ENCODE data around the gene EPHA8. TPM values are rescaled to one million over a fixed set of nuclear protein-coding genes. Genes with fewer than 3 reads are reported as not detected.

EPHA8 gene
- total RNA-seq, 1 donor from 2014 or later = not detected

DNA sequence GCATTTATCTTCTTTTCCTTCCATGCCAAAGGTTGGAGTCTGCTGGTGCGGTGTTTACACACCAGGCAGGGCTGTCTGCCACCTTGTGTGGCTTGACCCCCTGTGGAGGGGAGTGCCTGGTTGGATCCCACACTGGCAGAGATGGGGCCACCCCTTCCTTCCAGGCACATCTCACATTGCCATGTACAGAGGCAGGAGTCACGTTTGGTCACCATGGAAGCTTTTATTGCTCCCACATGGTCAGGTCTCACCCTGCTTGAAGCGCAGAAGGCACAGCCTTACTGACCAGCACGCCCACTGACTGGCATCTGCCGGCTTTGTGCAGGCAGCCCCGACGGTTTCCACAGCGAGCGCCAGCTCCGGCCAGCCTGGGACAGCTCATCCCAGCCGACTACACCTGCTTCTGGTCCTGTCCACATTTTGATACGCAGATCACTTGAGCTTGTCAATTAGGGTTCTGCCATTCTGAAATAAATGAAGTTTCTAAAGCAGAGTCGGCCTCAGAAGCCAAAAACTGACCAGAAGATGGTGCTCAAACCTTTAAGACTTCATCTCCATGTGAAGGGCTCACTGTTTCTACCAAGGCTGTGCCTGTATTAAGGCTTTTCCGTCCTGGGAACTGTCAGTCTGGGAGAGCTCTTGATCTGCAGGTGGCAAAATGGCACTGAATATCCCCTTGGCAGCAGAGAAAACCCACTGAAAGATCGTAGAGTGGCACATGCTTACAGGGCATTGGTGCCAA, 35.6 kb upstream of the EPHA8 start:
- Mint-ChIP-seq H3K27me3 (ENCODE audit: insufficient read depth) (no peaks in the 10 kb centered on the region), H3K27ac (no peak overlapping the region)
- intact Hi-C loops (cut with micrococcal nuclease) = no loop called here

DNA sequence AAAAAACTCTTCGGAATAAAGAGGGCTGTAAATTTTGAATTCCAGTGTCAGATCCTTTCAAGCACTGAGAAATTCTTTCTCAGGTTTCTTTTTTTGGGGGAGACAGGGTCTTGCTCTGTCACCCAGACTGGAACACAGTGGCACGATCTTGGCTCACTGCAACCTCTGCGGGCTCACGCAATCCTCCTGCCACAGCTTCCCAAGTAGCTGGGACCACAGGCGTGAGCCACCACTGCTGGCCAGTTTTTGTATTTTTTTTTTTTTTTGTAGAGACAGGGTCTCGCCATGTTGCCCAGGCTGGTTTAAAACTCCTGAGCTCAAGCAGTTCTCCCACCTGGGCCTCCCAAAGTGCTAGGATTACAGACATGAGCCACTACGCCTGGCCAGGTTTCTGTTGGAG, 34.8 kb upstream of the EPHA8 start:
- no peaks in the 10 kb centered on the region for H3K4me1 Mint-ChIP-seq (ENCODE audit: low read depth)
- H3K9me3 Mint-ChIP-seq = no peaks in the 10 kb centered on the region
- no peak overlapping the region for H3K27ac Mint-ChIP-seq
- no peak for DNase-seq (ENCODE audit: low spot score)
- no peak overlapping the region for H3K4me3 Mint-ChIP-seq
- no peaks in the 10 kb centered on the region for H3K27me3 Mint-ChIP-seq (ENCODE audit: insufficient read depth)
- intact Hi-C loops (cut with micrococcal nuclease) = no loop called here
- peaks cover 19% of the 10 kb centered on the region for H3K36me3 Mint-ChIP-seq (ENCODE audit: low read depth)

More for the DNA sequence above, 35.6 kb upstream of the EPHA8 start:
- no peaks in the 10 kb centered on the region for H3K9me3 Mint-ChIP-seq
- H3K4me1 Mint-ChIP-seq (ENCODE audit: low read depth) = no peaks in the 10 kb centered on the region
- H3K4me3 Mint-ChIP-seq = no peak overlapping the region
- DNase-seq (ENCODE audit: low spot score) = no peak
- H3K36me3 Mint-ChIP-seq (ENCODE audit: low read depth) = peaks cover 19% of the 10 kb centered on the region

DNA sequence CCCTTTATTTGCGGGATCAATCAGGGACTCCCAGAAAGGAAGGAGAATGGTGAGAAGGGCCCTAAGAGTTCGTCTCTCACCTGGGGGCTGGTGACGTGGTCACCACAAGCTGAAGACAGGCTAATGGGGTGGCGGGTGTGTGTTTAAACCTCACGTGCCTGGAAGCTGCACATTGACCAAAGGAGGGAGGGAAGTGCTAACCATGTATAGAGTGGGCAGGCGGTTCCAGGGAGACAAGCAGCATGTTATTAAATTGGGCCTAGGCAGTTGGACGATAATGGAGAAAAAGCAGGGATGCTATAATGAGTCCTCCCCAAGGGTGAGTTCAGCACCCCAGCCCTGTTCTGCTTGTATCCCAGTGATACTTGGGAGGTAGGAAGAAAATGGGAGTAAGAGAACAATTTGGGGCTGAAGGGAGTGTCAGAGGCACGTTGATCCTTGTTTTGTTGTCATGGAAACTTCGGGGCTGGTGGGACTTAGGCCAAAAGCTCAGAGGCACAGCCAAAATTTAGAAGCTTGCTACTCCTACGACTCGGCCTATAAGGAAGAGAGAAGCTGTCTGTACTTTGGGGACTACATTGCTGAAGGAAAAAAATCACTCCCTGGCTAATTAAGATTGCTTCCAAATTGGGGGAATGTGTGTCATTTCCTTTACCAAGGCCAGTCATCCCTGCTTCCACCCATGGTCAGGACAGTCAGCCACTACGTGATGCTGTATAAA, 33.2 kb upstream of the EPHA8 start:
- Mint-ChIP-seq H3K9me3 (no peaks in the 10 kb centered on the region), H3K4me1 (ENCODE audit: low read depth) (no peaks in the 10 kb centered on the region), H3K36me3 (ENCODE audit: low read depth) (peaks cover 8% of the 10 kb centered on the region), H3K27me3 (ENCODE audit: insufficient read depth) (no peaks in the 10 kb centered on the region), H3K27ac (peak overlapping the region; percentile 30), H3K4me3 (no peak overlapping the region)
- intact Hi-C loops (cut with micrococcal nuclease) = no loop called here
- DNase-seq (ENCODE audit: low spot score) = no peak

DNA sequence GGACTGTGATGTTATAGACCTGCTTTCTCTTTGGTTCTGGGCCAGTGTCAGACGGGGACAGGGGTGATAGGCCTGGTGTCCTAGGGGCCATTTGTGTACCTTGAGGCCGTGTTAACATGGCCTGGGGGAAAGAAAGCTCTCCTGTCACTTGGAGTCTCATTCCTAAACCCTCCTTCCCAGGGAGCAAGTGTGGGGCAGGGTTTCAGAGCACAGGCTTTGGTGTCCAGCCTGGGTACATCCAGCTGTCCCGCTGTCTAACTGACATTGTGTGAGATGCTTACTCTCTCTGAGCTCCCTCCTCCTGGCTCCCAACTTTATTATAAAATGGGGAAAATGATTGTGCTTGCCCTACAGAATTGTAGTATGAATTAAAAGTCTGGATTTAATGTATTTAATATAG, 32.6 kb upstream of the EPHA8 start:
- H3K4me1 Mint-ChIP-seq (ENCODE audit: low read depth) = no peaks in the 10 kb centered on the region
- peaks cover 3% of the 10 kb centered on the region for H3K36me3 Mint-ChIP-seq (ENCODE audit: low read depth)
- no peaks in the 10 kb centered on the region for H3K9me3 Mint-ChIP-seq
- H3K4me3 Mint-ChIP-seq = no peak overlapping the region
- intact Hi-C loops (cut with micrococcal nuclease) = no loop called here
- no peak for DNase-seq (ENCODE audit: low spot score)
- no peaks in the 10 kb centered on the region for H3K27me3 Mint-ChIP-seq (ENCODE audit: insufficient read depth)
- no peak overlapping the region for H3K27ac Mint-ChIP-seq

DNA sequence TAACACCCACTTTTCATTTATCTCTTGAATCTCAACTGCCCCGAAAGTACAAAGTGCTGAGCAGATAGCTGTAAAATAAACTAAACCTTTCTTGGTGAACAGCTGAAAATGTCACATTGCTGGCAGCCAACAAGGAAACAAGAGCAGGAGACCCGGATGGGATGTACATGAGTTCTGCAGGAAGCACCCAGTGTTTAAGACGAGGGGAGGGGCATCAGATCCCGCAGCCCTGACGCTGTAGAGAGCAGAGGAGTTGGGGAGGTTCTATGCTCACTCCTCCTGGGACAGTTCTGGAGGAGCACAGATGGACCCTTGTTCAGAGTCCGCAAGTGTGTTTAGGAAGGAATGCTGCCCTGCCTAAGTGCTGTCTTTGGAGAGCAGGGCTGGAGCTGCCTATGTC, 32.0 kb upstream of the EPHA8 start:
- Mint-ChIP-seq H3K9me3 (no peaks in the 10 kb centered on the region), H3K27me3 (ENCODE audit: insufficient read depth) (no peaks in the 10 kb centered on the region), H3K4me3 (no peak overlapping the region), H3K36me3 (ENCODE audit: low read depth) (peaks cover 3% of the 10 kb centered on the region), H3K4me1 (ENCODE audit: low read depth) (no peaks in the 10 kb centered on the region), H3K27ac (no peak overlapping the region)
- intact Hi-C loops (cut with micrococcal nuclease) = no loop called here
- no peak for DNase-seq (ENCODE audit: low spot score)

DNA sequence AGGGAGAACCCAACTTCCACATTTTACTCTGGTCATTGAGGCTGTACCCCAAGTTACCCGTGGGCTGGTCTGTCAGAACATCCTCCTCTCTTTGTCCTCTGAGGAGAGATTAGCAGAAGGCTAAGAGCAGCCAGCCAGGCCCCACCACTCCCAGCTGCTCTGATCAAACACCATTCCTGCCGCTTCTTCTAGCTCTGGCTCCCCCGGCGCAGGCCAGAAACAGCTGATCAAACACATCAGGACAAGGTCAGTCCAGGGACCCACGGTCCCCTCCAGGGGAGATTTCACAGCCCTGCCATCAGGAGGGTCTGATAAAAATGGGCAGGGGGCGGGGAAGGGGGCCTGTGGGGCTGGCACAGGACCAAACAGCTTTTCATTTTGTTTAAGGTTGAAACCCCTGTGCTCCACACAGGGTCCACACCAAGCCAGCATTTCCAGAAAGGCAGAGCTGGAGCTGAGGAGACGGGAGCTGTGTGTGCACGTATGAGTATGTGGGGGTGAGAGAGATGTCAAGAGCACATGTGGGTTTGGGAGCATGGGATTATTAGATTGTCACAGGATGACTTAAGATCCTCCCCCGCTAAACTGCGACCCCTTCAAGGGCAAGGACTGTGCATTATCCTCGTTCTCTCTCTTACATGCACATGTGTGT, 29.9 kb upstream of the EPHA8 start:
- Mint-ChIP-seq H3K27me3 (ENCODE audit: insufficient read depth) (no peaks in the 10 kb centered on the region), H3K36me3 (ENCODE audit: low read depth) (no peaks in the 10 kb centered on the region), H3K9me3 (no peaks in the 10 kb centered on the region), H3K4me1 (ENCODE audit: low read depth) (no peaks in the 10 kb centered on the region), H3K4me3 (no peak overlapping the region), H3K27ac (no peak overlapping the region)
- DNase-seq (ENCODE audit: low spot score) = no peak
- intact Hi-C loops (cut with micrococcal nuclease) = no loop called here

DNA sequence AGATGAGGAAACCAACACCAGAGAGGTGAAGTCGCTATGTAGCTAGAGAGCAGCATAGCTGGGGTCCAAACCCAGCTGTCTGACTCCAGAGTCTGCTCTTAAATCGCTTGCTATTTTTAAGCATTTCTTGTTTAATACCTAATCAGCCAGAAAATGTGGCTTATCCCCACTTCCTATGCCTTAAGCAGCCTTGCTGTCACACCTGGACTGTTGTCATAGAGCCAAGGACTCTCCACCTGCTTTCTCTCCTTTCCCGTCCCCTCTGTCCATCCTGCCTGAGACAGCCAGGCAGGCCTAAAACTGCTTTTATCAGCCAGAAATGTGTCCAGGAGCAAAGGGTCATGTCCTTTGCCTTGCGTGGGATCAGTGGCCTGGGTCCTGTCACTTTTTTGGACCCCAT, 28.3 kb upstream of the EPHA8 start:
- H3K9me3 Mint-ChIP-seq = no peaks in the 10 kb centered on the region
- H3K36me3 Mint-ChIP-seq (ENCODE audit: low read depth) = no peaks in the 10 kb centered on the region
- DNase-seq (ENCODE audit: low spot score) = no peak
- H3K4me1 Mint-ChIP-seq (ENCODE audit: low read depth) = peaks cover 5% of the 10 kb centered on the region
- H3K27me3 Mint-ChIP-seq (ENCODE audit: insufficient read depth) = no peaks in the 10 kb centered on the region
- no peak overlapping the region for H3K4me3 Mint-ChIP-seq
- intact Hi-C loops (cut with micrococcal nuclease) = no loop called here
- H3K27ac Mint-ChIP-seq = no peak overlapping the region

DNA sequence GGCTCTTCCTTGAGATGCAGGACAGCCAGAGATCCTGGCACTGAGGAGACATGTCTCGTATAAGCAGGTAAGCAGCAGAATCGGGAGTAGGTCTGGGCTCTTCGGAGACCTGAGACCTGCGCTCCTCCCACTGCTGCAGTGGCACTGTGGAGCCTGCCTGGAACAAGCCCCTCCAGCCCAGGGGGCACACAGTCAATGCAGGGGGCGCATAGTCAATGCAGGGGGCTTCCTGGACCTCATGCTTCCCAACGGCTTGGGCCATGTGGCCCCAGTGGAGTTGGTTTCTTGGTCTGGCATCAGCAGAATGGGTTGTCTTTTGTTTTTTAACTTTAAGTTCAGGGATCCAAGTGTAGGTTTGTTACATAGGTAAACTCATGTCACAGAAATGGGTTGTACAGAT, 27.9 kb upstream of the EPHA8 start:
- Mint-ChIP-seq H3K36me3 (ENCODE audit: low read depth) (no peaks in the 10 kb centered on the region), H3K4me1 (ENCODE audit: low read depth) (peaks cover 5% of the 10 kb centered on the region), H3K27me3 (ENCODE audit: insufficient read depth) (peaks cover under 1% of the 10 kb centered on the region), H3K9me3 (no peaks in the 10 kb centered on the region), H3K4me3 (no peak overlapping the region), H3K27ac (no peak overlapping the region)
- DNase-seq (ENCODE audit: low spot score) = no peak
- intact Hi-C loops (cut with micrococcal nuclease) = no loop called here

DNA sequence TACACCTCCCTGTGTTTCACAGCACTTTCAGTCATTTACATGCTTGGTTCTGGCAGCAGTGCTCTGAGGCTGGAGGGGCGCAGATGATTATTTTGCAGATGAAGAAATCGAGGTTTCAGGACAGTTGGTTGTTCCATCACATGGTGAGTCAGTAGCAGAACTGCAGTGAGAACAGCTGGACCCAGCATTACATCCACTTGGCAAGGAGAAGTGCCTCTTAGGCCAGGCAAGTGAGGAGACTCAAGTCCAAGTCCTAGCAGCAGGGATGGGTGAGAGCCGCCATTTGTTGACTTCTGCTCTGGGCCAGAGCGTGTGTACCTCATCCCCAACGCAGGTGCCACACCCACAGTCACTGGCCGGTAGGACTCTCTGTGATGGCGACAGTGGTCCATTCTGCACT, 26.8 kb upstream of the EPHA8 start:
- peaks cover 1% of the 10 kb centered on the region for H3K27me3 Mint-ChIP-seq (ENCODE audit: insufficient read depth)
- no peak overlapping the region for H3K4me3 Mint-ChIP-seq
- no peaks in the 10 kb centered on the region for H3K9me3 Mint-ChIP-seq
- H3K4me1 Mint-ChIP-seq (ENCODE audit: low read depth) = peaks cover 5% of the 10 kb centered on the region
- H3K27ac Mint-ChIP-seq = no peak overlapping the region
- DNase-seq (ENCODE audit: low spot score) = no peak
- intact Hi-C loops (cut with micrococcal nuclease) = no loop called here
- no peaks in the 10 kb centered on the region for H3K36me3 Mint-ChIP-seq (ENCODE audit: low read depth)

DNA sequence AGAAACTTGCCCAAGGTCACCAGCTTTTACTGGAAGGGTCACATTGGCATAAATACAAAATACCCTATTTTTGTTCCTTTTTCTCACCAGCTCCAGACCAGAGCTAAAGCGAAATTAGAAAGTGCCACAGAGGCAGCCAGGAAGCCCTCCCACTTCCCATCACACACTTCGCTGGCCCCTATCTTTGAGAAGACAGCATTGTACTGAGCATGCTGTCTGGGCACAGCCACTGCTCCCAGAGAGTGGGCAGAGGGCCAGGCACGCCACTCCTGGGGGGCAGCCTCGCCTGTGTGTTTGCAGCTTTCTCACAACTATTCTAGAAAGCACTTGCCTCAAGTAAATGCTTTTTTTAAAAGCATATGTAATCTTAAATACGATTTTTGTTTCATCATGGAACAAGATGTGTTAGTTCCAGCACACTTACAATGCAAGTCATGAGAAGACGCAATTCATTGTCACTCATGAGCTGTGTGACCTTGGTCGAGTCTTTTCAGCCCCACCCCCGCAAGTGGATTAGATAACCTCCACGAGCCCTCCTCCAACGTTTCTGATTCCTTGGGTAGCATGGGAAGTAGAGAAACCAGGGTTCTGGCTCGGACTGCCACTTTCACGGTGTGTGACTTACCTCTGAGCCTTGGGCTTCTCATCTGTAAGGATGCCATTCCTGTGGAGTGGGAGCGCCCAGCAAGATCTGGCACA, 25.7 kb upstream of the EPHA8 start:
- intact Hi-C loops (cut with micrococcal nuclease) = no loop called here
- Mint-ChIP-seq H3K4me3 (no peak overlapping the region), H3K9me3 (no peaks in the 10 kb centered on the region), H3K27ac (no peak overlapping the region), H3K27me3 (ENCODE audit: insufficient read depth) (peaks cover 1% of the 10 kb centered on the region), H3K4me1 (ENCODE audit: low read depth) (peaks cover 5% of the 10 kb centered on the region), H3K36me3 (ENCODE audit: low read depth) (no peaks in the 10 kb centered on the region)
- no peak for DNase-seq (ENCODE audit: low spot score)

DNA sequence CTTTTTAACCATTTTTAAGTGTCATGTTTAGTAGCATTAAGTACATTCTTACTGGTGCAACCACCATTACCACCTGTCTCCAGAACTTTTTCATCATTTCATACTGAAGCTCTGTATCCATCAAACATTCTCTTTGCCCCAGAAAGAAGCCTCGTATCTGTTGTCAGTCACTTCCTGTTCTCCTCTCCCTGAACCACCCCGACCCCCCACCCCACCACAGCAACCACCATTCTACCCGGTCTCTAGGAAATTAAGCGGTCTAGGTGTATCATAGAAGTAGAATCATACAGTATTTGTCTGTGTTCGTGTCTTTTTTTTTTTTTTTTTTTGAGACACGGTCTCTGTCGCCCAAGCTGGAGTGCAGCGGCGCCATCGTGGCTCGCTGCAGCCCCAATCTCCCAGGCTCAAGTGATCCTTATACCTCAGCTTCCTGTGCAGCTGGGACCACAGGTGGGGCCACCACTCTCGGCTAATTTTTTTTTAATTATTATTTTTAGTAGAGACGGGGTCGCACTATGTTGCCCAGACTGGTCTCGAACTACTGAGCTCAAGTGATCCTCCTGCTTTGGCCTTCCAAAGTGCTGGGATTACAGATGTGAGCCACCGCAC, 23.7 kb upstream of the EPHA8 start:
- H3K4me3 Mint-ChIP-seq = no peak overlapping the region
- no peak for DNase-seq (ENCODE audit: low spot score)

DNA sequence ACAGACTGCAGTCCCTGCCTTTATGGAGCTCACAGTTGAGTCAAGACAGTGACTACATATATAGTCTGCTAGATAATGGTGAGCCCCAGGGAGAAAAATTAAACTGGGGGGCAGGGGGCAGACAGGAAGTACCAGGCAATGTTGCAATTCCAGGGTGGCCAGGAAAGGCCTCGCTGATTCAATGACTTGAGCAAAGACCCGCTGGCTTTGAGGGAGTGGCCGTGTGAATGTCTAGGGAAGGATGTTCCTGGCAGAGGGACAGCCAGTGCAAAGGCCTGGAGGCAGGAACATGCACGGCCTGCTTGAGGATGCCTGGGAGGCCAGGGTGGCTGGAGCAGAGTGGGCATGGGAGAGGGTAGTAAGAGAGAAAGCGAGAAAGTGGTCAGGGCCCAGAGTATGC, 23.0 kb upstream of the EPHA8 start:
- no peaks in the 10 kb centered on the region for H3K9me3 Mint-ChIP-seq
- intact Hi-C loops (cut with micrococcal nuclease) = no loop called here
- H3K27ac Mint-ChIP-seq = no peak overlapping the region
- H3K4me1 Mint-ChIP-seq (ENCODE audit: low read depth) = peaks cover 5% of the 10 kb centered on the region
- DNase-seq (ENCODE audit: low spot score) = no peak
- H3K27me3 Mint-ChIP-seq (ENCODE audit: insufficient read depth) = peaks cover 1% of the 10 kb centered on the region
- H3K4me3 Mint-ChIP-seq = no peak overlapping the region
- no peaks in the 10 kb centered on the region for H3K36me3 Mint-ChIP-seq (ENCODE audit: low read depth)

More for the DNA sequence above, 23.7 kb upstream of the EPHA8 start:
- Mint-ChIP-seq H3K36me3 (ENCODE audit: low read depth) (no peaks in the 10 kb centered on the region), H3K4me1 (ENCODE audit: low read depth) (peaks cover 5% of the 10 kb centered on the region), H3K27me3 (ENCODE audit: insufficient read depth) (peaks cover 1% of the 10 kb centered on the region), H3K27ac (no peak overlapping the region), H3K9me3 (no peaks in the 10 kb centered on the region)
- intact Hi-C loops (cut with micrococcal nuclease) = no loop called here

Measured in activated T-helper 1 cell treated with anti-CD3 and anti-CD28 coated beads, Interleukin-12 subunit alpha, Interleukin-12 subunit beta, Interleukin-2, Interleukin-4 antibody, amounts not matched to agents 30 ng/mL and 10 ng/mL and 1 ng/mL, durations not matched to agents 14 hours and 24 hours and 36 hours (primary cell).